GM18508 (cell line): ENCODE measurements around the gene RAB25.

Experiments
- ATAC-seq: cut with Tn5 transposase; IDR thresholded peaks from one replicate; pipeline ENCODE4 v1.9.1; 2021; ENCODE audit warnings: moderate number of reproducible peaks; ENCODE audit not compliant: insufficient read depth, unreplicated experiment

RAB25 gene

DNA sequence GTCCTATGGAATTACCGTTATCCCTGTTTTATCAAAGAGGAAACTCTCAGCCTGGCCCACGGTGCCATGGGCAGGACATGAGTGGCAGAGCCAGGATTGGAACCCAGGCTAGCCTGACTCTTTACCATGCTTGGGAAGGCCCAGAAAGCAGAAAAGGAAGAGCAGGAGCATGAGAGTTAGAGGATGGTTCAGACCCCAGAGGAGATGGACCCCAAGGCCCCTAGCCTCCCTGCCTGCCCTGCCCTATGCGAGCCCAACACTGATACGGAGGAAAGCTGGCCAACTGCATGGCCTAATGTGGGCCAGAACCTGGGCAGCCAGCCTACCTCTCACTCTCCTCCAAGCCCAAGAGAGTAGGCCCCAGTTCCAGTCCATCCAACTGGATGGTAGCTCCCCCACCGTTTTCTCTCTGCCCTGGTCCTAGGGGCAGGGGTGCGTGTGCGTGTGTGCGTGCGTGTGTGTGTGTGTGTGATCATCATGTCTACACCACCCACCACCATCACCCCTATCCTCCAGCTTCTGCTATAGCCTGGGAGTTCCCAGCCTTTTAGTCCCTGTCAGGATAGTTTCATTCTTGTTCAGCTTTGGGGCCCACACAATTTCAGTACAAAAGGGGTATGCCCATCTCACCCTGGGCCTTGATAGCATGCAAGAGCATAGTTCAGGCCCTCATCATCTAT, 36.7 kb downstream of the RAB25 start:
- no peak for ATAC-seq

DNA sequence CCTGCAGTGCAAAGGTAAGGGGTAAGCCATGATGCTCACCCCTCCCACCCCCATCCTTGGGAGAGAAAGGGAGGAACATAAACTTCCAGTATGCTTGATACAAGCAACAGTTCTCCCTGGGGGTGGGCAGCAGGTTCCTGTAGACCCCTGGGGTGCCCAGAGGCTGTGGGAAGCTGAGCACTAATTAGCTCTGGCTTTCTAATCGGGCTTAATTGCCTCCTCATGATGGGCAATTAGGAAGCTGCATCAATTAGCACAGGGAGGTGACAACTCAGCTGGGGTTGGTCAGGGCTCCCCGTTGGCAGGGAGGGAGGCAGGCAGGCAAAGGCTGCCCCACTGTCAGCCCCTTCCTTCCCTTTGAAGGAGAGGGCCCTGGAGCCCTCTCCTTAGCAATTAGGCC, 37.8 kb downstream of the RAB25 start:
- ATAC-seq: no peak

DNA sequence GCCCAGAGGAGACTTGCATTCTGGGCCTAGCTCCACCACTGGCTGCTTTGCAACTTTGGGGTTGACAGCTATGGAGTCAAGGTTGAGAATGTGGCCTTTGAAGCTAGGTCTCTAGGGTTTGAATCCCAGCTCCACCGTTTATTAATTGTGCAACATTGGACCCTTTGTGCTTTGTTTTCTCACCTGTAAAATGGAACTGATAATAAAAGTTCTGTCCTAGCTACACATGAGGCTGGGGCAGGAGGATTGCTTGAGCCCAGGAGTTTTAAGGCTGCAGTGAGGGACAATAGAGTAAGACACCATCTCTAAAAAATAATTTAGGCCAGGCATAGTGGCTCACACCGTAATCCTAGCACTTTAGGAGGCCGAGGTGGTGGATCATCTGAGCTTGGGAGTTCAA, 38.3 kb downstream of the RAB25 start:
- no peak for ATAC-seq

DNA sequence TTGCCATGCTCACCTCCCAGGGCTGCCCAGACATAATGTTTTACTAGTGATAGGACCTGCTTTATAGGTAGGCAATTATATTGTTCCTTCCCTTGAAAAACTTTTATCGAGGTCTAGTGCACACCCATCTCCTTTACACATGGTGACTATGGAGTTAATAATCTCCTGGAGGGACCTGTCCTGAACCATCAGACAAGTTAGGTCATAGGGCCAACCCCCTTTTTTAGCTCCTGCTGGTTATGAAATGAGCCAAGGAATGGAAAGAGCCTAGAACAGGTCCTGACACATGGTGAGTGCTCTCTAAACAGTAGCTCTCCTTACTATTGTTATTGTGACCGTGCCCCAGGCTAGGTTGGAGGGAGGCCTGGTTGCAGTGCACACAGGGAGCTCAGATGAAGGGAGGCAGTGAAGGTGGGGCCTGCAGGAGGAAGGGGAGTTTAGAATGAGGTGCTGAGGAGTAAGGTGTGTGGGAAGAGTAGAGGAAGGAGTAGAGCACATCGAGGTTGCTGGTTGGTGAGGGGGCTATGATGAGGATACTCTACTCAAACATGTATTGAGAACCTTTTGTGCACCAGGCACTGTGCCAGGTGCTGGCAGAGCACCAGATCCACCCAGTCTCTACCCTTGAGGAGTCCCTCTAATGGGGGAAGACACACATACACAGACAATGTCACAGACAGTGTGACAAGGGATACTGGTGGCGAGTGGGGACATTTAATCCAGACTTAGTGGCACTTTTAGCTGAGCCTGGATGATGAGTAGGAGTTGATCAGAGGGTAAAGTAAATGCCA, 39.4 kb downstream of the RAB25 start:
- ATAC-seq: no peak

DNA sequence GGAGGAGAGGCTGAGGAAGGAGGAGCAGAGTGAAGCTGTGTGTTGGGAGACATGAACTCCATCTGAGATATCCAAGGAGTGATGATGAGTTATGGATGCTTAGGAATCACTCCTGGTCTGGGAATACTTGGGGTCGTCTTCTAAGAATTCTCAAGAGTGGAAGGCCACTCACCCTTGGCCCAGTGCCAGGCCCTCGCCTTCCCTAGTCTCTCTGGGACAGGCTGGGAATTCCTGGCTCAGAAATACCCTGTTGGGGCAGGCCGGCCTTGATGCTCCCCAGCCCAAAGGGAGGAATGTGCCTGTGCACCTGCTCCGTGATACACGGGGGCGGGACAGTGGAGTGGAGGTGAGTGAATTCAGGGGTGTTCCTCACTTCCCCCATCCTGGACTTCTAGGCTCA, 40.9 kb downstream of the RAB25 start:
- ATAC-seq: no peak

DNA sequence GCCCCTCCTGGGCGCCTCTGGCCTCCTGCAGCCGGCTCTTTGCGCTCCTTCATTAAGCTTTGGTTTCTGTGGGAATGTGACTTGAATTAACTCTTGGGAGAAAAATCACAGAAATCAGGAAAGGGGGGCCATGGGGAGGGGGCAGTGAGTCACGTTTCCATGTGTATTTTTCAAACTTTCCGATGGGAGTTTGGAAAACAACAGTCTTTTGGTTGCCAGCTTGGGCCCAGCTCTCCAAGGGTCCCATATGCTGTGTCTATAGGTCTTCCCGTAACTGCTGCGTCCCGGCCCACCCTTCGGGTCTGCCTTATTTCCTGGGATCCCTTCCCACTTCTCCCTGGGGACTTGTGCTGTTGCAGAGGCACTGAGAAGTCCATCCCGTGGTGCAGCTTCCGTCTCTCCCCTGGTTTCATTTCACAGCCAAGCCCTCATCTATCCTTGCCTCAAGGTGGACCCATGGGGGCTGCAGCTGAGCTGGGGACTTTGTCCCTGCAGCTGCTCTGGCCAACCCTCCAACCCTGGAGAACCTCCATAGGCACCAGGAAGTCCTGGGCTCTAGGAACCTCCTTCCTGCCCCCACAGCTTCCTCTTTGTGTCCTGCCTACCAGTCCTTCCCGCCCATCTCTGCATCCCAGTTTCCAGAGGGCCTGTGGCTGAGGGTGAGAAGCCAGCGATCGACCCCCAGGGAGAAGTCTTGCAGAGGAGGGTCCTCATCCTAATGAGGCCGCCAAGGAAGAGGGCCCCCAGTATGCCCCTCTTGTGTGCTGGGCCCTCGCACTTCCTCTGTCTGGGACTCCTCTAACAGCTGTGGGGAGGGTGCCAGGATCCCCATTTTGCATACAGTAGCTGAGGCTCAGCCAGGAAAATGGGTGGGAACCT, 41.9 kb downstream of the RAB25 start:
- no peak for ATAC-seq

DNA sequence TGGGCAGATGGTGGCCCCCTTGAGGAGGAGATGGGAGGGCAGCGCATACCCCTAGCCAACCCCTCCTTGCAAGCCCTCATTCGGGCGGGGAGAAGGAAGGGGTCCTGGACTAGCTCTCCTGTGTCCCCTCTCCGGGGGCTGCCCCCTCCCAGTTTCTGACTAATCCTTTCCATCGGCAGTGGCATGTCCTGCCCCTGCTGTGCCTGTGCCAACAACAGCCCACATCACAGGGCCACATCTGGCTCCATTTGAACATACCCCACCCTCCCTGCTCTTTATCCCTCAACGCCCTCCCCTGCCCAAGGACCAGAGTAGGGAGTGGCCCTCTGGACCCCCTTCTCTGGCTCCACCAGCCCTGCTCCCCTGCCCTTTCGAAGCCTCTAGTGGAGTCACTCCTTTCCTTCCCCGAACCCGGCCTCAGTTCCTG, 42.6 kb downstream of the RAB25 start:
- no peak for ATAC-seq

DNA sequence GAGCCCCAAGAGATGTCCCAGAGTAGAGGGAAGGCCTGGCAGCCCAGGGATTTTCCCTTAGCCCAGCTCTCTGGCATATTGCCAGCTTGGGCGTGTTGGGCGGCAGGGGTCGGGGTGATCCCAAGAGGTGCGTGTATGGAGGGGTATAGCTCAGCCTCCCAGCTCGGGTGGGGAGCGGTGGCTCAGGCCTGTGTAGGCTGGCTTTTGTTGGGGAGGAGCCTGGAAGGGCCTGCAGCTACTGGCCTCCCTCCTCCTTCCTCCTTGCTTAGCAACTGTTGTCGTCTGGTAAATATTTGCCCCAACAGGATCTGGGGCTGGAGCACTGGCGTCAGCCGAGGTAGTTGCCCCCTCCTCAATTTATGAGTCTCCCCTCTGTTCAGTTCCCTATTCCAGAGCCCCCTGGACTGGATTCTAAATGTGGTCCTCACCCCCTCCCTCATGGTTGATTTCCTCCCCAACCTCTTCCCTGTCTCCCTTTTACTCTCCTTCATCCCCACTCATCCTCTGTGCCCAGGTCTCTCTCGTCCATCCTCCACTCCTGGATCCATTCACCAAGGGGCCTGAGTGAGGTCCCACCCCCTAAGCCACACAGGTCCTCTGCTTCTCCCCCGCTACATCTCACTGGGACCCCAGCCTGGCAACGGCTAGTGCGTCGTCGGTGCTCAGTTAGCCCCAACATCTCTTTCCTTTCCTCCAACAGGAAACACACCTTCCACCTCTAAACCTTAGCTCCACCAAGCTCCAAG, 43.3 kb downstream of the RAB25 start:
- no peak for ATAC-seq

DNA sequence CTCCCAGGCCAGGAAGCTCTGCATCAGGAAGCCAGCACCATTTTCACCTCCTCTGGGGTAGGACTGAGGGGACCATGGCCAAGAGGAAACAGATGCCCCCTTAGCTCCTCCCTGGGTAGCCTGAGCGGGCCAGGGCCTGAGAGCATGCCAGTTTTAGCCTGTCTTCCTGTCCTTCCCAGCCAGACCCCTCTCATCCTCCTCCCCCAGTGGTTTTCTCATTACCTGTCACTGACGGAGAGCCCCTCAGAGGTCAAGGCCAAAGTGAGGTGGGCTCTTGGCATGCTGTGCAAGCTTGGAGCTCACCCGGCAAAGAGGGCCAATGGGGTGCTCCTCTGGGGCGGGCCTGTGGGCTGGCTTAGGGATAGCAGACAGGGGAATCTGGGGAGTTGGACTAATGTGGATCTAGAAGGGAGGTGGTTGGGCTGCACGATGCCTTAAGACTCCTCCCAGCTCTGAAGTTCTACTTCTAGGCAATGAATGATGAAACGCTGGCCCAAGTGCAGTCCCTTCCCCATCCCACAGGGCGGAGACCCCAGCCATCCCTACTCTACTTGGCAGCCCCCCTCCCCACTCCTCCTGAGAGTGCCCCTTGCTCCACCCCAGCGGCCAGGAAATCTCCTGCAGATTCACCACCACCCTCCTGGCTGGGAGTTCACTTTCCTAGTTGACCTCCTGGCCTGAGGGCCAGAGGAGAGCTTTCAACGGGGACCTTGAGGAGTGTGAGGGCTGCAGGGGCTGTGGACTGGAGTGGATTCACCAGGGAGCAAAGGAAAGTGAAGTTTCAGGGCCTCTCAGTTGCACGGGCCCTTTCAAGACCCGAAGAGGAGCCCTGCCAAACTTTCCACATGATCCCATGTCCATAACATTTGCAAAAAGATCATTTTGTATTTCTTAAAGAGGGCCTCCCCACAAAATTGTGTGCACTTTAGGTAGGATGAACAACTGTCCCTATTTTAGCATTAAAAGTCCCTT, 44.2 kb downstream of the RAB25 start:
- no peak for ATAC-seq

DNA sequence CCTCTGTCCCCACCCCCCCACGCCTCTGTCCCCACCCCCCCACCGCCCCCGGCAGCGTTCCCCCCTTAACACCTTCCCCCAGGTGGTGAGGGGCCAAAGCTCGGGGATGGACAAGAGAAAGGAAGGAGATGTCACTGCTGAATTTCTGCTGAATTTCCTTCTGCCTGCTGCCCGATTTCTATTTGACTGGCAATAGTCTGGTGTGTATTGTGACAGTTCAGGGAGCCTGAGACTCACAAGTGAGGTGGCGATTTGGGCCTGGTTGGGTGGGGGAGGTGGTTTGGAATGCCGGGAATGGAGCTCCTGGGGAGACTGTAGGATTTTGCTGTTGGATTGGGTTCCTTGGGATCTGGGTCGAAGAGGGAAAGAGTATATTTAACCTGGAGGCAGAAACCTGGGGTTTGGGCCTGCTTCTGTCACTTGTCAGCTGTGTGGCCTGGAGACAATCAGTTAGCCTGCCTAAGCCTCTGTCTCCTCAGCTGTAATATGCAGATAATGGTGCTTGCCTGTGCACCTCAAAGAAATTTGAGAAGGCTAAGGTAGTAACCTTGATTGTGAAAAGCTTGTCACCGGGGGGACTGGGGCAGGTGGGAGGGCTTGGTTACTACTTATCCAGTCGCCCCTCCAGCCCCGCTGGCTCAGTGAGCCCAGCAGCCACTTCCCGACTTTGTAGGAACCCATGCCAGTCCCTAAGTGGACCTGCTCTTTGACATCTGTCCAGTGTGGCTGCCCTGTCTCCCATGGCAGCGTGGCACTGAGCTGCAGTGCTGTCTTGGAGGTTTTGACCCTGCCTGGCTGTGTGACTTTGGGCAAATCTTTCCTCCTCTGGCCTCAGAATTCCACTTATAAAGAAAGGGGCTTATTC, 45.9 kb downstream of the RAB25 start:
- ATAC-seq: peak; percentile 5

DNA sequence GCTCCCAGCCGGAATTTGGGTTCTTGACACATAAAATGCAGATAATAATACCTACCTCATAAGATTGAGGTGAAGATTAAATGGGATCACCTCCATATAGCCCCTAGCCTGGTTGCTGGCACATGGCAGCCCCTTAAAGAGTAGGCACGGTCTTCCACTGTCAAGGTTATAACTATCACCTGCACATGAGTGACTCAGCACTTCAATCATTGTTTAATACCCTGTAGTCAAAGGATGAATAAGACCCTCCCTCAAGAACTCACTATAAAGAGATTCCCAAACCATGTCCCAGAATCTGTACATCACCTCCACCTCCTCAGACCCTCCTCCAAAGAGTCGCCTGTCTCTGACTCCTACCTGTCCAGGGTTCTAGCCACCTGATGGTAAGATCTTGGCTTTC, 47.1 kb downstream of the RAB25 start:
- no peak for ATAC-seq

DNA sequence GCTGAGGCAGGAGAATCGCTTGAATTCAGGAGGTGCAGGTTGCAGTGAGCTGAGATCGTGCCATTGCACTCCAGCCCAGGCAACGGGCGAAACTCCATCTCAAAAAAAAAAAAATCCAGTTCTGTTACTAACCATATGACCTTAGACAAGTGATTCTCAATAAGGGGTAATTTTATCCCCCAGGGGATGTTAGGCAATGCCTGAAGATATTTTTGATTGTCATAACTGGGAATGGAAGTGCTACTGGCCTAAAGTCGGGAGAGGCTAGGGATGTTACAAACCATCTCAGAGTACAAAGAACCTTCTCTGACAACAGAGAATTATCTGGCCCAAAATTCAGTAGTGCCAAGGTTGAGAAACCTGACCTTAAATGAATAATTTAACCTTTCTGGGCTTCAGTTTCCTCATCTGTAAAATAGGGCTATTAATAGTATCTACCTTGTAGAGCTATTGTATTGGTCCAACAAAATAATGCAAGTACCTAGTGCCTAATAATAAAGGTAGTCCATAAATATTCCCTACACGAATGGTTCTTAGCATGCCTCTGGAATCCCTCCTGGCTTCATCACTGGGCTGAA, 47.8 kb downstream of the RAB25 start:
- no peak for ATAC-seq

DNA sequence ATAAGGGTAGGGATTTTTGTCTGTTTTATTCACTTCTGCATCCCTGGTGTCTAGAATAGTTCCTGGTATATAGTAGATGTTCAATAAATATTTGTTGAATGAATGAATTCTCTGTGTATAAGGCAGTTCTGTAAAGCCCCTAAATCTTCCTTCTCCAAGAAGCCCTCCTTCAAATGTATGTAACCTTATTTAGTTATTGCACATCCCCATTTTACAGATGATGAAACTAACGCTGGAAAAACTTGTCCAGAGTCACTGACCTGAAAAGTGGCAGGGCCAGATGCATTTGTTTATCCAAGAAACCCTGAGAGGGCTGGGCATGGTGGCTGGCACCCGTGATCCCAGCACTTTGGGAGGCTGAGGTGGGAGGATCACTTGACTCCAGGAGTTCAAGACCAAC, 49.3 kb downstream of the RAB25 start:
- no peak for ATAC-seq

DNA sequence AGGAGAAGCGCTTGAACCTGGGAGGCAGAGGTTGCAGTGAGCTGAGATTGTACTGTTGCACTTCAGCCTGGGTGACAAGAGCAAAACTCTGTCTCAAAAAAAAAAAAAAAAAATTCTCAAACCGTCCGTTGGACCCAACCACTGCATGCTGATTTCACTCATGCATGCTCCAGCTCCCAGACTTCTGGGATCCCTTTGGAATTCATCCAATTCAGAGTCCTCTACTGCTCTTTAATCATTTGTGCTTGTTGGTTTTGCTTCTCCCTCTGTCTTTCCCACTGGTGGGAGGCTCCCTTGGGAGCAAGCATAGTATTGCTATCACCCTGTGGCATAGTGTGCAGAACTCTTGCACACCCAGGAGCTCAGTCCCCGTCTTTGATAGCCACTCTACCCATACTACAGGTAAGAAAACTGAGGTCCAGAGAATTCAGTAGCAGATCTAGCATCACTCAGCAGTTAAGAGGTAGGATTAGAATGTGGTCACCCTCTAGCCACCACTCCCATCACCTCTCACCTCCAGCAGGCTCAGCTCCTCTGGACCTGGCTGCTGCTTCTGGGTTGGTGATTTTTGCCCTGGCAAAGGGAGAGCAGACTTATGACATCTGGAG, 50.5 kb downstream of the RAB25 start:
- no peak for ATAC-seq

DNA sequence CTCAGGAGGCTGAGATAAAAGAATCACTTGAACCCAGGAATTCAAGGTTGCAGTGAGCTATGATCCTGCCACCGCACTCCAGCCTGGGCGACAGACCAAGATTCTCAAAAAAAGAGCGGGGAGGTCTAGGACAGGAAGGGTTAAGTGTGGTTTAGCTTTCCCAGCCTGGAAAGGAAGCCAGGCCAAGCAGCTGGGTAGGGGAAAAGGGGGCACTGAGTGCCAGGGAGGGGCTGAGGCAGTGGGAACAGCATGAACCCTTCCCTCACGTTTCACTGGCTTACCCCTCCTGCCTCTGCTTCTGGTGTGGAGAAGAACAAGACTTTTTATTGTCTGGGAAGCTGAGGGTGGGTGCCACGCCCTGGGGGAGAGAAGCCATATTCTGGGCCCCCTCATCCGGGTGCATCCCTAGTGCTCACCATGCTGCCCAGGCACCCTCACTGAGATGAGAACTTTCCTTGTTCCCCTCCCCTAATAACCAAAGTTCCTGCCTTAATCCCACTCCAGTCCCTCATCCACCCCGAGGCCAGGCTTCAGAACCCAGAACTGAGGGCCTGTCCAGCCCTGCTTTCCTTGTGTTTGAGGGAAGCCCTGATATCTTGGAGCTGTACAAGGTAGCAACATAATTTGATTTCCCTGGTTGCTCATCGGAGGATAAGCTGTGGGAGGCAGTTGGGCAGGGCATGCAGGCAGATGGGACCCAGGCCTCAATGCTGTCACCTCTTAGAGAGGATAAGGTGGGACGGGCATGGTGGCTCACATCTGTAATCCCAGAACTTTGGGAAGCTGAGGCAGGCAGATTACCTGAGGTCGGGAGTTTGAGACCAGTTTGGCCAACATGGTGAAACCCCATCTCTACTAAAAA, 51.5 kb downstream of the RAB25 start:
- no peak for ATAC-seq

DNA sequence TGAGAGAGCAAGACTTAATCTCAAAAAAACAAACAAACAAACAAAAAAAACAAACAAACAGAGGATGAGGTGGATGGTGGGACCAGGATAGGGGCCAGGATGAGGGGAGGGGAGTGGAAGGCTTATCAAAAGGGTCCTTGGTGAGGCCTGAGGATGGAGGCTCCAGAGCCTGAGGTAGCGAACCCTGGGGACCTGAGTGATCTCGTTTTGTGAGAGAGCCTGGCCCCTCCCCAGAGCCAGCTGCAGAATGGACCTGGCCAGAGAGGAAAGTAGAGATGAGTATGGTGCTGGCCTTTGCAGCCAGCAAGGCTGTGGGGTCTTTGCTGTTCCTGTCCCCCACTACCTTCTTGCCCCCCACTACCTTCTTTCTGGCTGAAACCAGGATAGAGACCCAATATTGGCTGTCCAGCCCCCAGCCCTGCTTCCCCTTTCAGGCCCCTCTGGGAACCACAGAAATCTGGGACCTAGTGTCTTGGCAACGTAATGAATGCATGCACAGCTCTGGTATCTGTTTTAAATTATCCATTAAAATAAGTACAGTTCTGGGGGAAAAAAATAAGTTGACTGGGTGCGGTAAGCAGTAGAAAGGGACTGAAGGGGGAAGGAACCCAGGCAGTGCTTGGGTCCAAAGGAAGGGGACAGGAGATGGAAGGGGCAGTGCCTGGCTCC, 52.5 kb downstream of the RAB25 start:
- ATAC-seq: no peak
